ENCODE measurements around the gene STK16. TPM values are rescaled to one million over a fixed set of nuclear protein-coding genes. Genes with fewer than 3 reads are reported as not detected.

STK16 gene
- total and polyA plus RNA-seq, 2 of the 13 experiments (the other 11 are each of a cell fraction or from before 2014, with no cell fraction given): 28.0 to 50.9 TPM

DNA sequence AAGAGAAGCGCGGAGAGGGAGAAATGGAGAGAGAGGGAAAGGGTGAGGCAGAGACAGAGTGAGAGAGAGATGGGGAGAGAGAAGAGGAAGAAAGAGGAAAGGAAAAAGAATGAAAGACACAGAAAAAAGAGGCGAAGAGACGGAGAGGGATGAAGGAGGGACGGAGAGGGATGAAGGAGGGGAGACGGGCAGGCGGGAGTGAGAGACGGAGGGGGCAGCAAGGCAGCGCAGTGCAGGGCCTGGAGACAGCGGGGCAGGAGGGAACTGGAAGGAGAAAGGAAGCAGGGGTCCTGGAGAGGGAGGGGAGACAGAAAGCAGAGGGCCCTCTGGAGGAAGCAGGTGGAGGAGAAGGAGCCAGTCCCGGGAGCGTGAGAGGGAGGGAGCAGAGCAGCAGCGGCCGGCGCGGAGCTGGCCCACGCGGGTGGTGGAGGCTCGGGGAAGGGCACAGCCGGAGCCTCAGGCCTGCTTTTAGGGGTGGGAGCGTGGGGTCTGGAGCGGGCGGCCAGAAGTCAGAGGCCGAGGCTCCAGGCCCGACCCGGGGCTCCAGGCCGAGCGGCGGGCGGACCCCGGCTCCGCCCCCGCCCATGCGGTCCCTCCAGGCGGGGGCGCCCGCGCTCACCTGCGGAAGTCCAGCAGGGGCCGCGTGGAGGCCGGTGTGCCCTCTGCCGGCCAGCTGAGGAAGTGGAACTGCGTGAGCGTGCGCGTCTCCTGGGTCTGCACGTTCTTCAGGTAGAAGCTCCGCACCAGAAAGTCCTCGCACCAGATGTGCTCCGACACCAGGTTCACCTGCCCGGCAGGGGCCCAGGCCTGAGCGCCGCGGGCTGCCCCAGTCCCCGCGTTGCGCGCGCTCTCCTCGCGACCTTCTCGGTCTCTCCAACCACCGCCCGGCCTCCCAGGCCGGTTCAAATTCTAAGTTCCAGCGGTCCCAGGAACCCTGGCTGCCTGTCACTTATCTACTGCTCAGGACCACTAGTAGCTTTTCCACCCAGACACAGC, 49.4 kb downstream of the STK16 start (continued):
- TF ChIP-seq, protein P1, sequence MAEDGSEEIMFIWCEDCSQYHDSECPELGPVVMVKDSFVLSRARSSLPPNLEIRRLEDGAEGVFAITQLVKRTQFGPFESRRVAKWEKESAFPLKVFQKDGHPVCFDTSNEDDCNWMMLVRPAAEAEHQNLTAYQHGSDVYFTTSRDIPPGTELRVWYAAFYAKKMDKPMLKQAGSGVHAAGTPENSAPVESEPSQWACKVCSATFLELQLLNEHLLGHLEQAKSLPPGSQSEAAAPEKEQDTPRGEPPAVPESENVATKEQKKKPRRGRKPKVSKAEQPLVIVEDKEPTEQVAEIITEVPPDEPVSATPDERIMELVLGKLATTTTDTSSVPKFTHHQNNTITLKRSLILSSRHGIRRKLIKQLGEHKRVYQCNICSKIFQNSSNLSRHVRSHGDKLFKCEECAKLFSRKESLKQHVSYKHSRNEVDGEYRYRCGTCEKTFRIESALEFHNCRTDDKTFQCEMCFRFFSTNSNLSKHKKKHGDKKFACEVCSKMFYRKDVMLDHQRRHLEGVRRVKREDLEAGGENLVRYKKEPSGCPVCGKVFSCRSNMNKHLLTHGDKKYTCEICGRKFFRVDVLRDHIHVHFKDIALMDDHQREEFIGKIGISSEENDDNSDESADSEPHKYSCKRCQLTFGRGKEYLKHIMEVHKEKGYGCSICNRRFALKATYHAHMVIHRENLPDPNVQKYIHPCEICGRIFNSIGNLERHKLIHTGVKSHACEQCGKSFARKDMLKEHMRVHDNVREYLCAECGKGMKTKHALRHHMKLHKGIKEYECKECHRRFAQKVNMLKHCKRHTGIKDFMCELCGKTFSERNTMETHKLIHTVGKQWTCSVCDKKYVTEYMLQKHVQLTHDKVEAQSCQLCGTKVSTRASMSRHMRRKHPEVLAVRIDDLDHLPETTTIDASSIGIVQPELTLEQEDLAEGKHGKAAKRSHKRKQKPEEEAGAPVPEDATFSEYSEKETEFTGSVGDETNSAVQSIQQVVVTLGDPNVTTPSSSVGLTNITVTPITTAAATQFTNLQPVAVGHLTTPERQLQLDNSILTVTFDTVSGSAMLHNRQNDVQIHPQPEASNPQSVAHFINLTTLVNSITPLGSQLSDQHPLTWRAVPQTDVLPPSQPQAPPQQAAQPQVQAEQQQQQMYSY (CRISPR knock-in tag; IDR thresholded peaks at IDR 0.05): peak; percentile 67; the same call in 1 of the 2 replicates
- TF ChIP-seq KDM5B (CRISPR knock-in tag; IDR thresholded peaks at IDR 0.05; ENCODE audit: borderline replicate concordance) (peak; percentile 85; the same call in 1 of the 2 replicates), ZC3H13 (CRISPR knock-in tag; IDR thresholded peaks at IDR 0.05) (peak; percentile 66; the same call in 1 of the 2 replicates), CBX5 (CRISPR knock-in tag; IDR thresholded peaks at IDR 0.05; ENCODE audit: borderline replicate concordance) (peak; percentile 86; the same call in 1 of the 2 replicates), SALL1 (CRISPR knock-in tag; IDR thresholded peaks at IDR 0.05) (peak; percentile 94), ZNF20 (CRISPR knock-in tag; IDR thresholded peaks at IDR 0.05) (no peak), ZNF549 (CRISPR knock-in tag; IDR thresholded peaks at IDR 0.05) (no peak), DPF2 (CRISPR knock-in tag; IDR thresholded peaks at IDR 0.05; ENCODE audit: borderline replicate concordance, low read depth) (peak; percentile 71; the same call in 1 of the 2 replicates), IRF2 (CRISPR knock-in tag; IDR thresholded peaks at IDR 0.05) (peak; percentile 93; the same call in 1 of the 2 replicates), POLR2G (IDR thresholded peaks at IDR 0.05; ENCODE audit: low read depth, low read length) (peak; percentile 81), ZNF292 (CRISPR knock-in tag; IDR thresholded peaks at IDR 0.05; ENCODE audit: borderline replicate concordance, low read depth) (peak; percentile 56; the same call in 1 of the 2 replicates), BCL6 (CRISPR knock-in tag; IDR thresholded peaks at IDR 0.05) (peak; percentile 69), ZFP36L2 (CRISPR knock-in tag; IDR thresholded peaks at IDR 0.05) (no peak), ZNF891 (CRISPR knock-in tag; IDR thresholded peaks at IDR 0.05) (peak; percentile 49; the same call in 1 of the 2 replicates)
- TF ChIP-seq, protein P2, sequence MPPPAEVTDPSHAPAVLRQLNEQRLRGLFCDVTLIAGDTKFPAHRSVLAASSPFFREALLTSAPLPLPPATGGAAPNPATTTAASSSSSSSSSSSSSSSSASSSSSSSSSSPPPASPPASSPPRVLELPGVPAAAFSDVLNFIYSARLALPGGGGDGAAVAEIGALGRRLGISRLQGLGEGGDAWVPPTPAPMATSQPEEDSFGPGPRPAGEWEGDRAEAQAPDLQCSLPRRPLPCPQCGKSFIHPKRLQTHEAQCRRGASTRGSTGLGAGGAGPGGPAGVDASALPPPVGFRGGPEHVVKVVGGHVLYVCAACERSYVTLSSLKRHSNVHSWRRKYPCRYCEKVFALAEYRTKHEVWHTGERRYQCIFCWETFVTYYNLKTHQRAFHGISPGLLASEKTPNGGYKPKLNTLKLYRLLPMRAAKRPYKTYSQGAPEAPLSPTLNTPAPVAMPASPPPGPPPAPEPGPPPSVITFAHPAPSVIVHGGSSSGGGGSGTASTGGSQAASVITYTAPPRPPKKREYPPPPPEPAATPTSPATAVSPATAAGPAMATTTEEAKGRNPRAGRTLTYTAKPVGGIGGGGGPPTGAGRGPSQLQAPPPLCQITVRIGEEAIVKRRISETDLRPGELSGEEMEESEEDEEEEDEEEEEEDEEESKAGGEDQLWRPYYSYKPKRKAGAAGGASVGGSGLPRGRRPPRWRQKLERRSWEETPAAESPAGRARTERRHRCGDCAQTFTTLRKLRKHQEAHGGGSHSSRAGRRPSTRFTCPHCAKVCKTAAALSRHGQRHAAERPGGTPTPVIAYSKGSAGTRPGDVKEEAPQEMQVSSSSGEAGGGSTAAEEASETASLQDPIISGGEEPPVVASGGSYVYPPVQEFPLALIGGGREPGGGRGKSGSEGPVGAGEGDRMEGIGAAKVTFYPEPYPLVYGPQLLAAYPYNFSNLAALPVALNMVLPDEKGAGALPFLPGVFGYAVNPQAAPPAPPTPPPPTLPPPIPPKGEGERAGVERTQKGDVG (CRISPR knock-in tag; IDR thresholded peaks at IDR 0.05; ENCODE audit: borderline replicate concordance): no peak
- TF ChIP-seq, protein P3, sequence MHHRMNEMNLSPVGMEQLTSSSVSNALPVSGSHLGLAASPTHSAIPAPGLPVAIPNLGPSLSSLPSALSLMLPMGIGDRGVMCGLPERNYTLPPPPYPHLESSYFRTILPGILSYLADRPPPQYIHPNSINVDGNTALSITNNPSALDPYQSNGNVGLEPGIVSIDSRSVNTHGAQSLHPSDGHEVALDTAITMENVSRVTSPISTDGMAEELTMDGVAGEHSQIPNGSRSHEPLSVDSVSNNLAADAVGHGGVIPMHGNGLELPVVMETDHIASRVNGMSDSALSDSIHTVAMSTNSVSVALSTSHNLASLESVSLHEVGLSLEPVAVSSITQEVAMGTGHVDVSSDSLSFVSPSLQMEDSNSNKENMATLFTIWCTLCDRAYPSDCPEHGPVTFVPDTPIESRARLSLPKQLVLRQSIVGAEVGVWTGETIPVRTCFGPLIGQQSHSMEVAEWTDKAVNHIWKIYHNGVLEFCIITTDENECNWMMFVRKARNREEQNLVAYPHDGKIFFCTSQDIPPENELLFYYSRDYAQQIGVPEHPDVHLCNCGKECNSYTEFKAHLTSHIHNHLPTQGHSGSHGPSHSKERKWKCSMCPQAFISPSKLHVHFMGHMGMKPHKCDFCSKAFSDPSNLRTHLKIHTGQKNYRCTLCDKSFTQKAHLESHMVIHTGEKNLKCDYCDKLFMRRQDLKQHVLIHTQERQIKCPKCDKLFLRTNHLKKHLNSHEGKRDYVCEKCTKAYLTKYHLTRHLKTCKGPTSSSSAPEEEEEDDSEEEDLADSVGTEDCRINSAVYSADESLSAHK (CRISPR knock-in tag; IDR thresholded peaks at IDR 0.05; ENCODE audit: borderline replicate concordance): peak; percentile 75; the same call in 1 of the 2 replicates
- TF ChIP-seq, protein P4, sequence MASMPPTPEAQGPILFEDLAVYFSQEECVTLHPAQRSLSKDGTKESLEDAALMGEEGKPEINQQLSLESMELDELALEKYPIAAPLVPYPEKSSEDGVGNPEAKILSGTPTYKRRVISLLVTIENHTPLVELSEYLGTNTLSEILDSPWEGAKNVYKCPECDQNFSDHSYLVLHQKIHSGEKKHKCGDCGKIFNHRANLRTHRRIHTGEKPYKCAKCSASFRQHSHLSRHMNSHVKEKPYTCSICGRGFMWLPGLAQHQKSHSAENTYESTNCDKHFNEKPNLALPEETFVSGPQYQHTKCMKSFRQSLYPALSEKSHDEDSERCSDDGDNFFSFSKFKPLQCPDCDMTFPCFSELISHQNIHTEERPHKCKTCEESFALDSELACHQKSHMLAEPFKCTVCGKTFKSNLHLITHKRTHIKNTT (CRISPR knock-in tag; IDR thresholded peaks at IDR 0.05): no peak
